IPS DF 6.9 (cell line): ENCODE data around the gene KRI1.
"Not testable (repeated sequence)": the region's sequence is repeated elsewhere in the genome, so short reads cannot be mapped to it uniquely, and the experiment has no call there.

Source experiments
- DNase-seq: peaks from one replicate; pipeline ENCODE4 v3.0.0-alpha.2; 2013; ENCODE audit warnings: low read depth, low spot score
- H3K27ac ChIP-seq: one replicate; pipeline ENCODE4 v1.5.1; 2013; ENCODE audit warnings: low read length, control low read depth
- H3K27me3 ChIP-seq: 2 replicates; pipeline ENCODE4 v1.6.1; 2013; ENCODE audit warnings: mild to moderate bottlenecking, low read length; ENCODE audit not compliant: control insufficient read depth, insufficient read depth
- H3K36me3 ChIP-seq: 2 replicates; pipeline ENCODE4 v1.6.1; 2013; ENCODE audit warnings: low read length; ENCODE audit not compliant: control insufficient read depth, insufficient read depth
- H3K4me1 ChIP-seq: 2 replicates; pipeline ENCODE4 v1.6.1; 2013; ENCODE audit warnings: low read length; ENCODE audit not compliant: control insufficient read depth, insufficient read depth
- H3K4me3 ChIP-seq: 2 replicates; pipeline ENCODE4 v1.5.1; 2013; ENCODE audit warnings: mild to moderate bottlenecking, low read length
- H3K9me3 ChIP-seq: 2 replicates; pipeline ENCODE4 v1.6.1; 2013; ENCODE audit warnings: low read length, inconsistent platforms; ENCODE audit not compliant: control insufficient read depth, insufficient read depth
- WGBS: extraction: QIAGEN DNeasy Blood & Tissue Kit; methylation state at CpG from one replicate; pipeline ENCODE4 v1.1.7; 2013; ENCODE audit warnings: mixed read lengths, missing lambda C conversion rate; ENCODE audit not compliant: insufficient read length, insufficient coverage; 5-methylcytosine and 5-hydroxymethylcytosine counted together

The KRI1 gene

DNA sequence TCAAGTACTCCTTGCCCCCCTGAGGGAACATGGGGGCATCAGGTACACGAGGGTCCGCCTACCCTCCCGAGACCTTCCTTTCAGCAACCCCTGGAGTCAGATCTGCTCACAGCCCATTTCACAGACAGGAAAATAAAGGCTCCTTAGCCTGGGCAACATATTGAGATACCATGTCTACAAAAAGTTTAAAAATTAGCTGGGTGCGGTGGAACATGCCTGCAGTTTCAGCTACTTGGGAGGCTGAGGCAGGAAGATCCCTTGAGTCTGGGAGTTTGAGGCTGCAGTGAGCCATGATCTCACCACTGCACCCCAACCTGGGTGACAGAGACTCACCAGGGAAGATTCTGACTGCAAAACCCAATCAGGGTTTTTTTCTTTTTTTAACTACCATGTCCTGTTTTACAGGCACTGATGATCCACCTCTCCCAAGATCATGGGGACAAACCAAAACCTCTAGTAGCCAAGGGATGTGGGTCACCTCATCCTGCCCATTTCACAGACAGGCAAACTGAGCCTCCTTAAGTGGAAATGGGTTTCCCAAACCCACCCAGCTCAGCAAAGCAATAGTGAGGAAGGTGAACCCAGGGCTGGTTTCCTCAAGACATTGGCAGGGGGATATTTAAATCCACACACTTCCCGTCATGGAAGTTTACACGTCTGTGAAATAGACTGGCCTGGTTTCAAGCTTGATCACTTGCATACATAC, 9.4 kb upstream of the KRI1 start:
- H3K36me3 ChIP-seq, result peaks cover 11% of the 10 kb centered on the region; the same call in 1 of the 2 replicates
- no CpG with 5 or more reads among the region's 6 CpGs for WGBS
- H3K27me3 ChIP-seq, result no peaks in the 10 kb centered on the region

DNA sequence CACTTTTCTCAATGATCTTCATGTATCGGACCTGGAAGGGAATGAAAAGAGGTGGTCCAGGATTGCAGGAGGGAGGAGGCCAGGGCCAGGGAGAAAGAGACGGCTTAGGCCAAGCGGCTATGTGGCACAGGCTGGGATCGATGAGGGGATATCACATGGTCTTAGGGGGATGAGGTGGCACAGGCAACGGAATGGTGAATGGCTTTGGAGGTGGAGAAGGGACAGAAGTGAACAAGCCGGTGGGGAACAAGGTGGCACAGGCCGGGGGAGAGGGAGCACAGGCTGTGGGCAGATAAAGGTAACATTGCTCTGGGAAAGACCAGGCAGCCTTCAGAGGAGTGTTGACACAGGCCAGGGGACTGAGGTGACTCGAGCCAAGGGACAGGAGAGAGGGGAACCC, 8.7 kb upstream of the KRI1 start:
- no peak overlapping the region for H3K27ac ChIP-seq

More for the DNA sequence above, 9.4 kb upstream of the KRI1 start:
- Histone ChIP-seq H3K4me3 (no peak overlapping the region), H3K9me3 (no peaks in the 10 kb centered on the region), H3K4me1 (no peaks in the 10 kb centered on the region), H3K27ac (no peak overlapping the region)
- no peak for DNase-seq

DNA sequence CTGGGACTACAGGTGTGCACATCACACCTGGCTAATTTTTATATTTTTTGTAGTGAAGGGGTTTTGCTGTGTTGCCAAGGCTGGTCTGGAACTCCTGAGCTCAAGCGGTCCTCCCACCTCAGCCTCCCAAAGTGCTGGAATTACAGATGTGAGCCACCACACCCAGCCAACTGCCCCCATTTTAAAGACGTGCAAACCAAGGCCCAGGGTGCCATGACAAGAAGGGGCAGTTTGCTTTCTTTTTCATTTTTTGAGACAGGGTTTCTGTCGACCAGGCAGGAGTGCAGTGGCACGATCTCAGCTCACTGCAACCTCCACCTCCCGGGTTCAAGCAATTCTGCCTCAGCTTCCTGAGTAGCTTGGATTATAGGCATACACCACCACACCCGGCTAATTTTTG, 8.0 kb upstream of the KRI1 start:
- H3K27ac ChIP-seq, H3K9me3 ChIP-seq, H3K4me3 ChIP-seq, H3K36me3 ChIP-seq, H3K27me3 ChIP-seq, DNase-seq, H3K4me1 ChIP-seq: not testable (repeated sequence)
- WGBS, result no CpG with 5 or more reads among the region's 6 CpGs

More for the DNA sequence above, 8.7 kb upstream of the KRI1 start:
- Histone ChIP-seq H3K36me3 (peaks cover 8% of the 10 kb centered on the region; the same call in 1 of the 2 replicates), H3K9me3 (no peaks in the 10 kb centered on the region), H3K4me3 (no peak overlapping the region), H3K27me3 (no peaks in the 10 kb centered on the region), H3K4me1 (no peaks in the 10 kb centered on the region)
- no CpG with 5 or more reads among the region's 8 CpGs for WGBS
- no peak for DNase-seq

DNA sequence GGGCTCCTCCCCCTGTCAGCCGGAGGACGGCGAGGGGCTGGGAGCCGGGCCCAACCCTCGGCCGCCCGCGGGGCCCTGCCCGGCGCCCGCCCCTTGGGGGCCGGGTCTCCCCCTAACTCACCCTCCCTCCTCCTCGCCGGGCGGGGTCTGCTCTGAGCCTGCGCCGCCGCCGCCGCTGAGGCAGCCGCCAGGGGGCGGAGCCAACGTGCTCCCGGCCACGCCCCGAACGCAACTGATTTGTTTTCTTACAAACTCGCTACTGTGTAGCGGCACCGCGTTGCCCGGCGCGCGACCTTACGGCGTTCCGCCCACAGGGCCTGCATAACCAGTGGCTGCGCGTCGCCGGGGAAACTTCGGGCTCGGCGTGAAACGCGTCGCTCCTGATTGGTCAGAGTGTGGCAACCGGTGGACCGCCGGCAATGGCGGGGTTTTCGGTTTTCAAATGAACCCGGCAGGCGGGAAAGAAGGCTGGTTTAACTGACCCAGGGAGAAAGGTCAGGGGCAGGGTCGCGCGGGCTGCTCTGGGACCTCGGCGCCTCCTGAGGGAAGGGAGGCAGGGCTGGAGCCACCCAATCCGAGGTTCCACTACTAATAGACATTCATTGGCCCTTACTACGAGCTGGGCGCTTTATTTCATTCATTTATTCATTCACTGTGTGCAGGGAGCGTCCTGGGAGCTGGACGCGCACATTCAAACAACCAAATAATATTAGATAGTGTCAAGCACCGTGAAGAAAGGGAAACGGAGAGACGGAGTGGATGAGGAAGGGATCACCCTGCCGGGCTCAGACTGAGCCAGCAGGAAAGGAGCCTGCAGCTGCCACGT, 3.2 kb upstream of the KRI1 start, which contains the start of gene CDKN2D:
Gene CDKN2D (minus strand): TSS at position 154 of the 826 bp plus-strand sequence. CDS start 326 bp downstream, outside the sequence.
- peak; percentile 99 for DNase-seq
- Histone ChIP-seq H3K36me3 (no peaks in the 10 kb centered on the region), H3K4me1 (0 out of 2 replicates have a peak, but pooled peaks cover 2% of the 10 kb centered on the region), H3K9me3 (no peaks in the 10 kb centered on the region), H3K27ac (no peak within 1 kb of the TSS), H3K4me3 (peak within 1 kb of the TSS; percentile 54; the same call in 1 of the 2 replicates), H3K27me3 (no peaks in the 10 kb centered on the region)
- no CpG with 5 or more reads among the region's 71 CpGs for WGBS

DNA sequence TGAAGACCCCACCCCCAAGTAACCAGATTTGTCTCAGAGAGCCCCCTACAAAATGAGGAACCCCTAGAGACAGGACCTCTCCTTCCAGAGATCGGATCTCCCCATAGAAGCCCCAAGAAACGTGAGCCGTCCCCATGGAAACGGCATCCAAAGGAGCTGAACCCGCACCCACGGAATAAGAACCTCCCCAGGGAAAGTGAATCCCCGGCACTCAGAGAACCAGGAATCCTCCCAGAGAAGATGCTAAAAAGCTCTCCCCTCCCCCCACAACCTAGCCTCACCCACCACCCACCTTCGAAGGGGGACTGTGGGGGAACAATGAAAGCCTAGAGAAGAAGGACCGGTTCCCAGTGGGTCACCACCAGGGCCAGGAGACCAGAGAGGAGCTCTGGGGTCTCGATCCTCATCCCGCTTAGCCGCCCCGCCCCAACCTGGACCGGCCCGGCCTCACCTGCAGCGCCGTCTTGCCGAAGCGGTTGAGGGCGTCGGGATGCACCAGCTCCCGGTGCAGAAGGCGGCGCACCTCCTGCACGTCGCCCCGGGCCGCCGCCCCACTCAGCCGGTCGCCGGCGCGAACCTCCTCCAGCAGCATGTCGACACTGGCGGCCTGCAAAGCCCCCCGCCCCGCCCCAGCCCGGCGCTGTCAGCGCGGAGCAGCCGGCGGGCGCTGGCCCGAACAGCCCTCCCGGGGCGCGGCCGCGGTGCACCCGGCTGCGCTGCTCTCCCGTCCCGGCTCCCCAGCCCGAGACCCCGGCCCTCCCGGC, 2.4 kb upstream of the KRI1 start:
- Histone ChIP-seq H3K4me1 (0 out of 2 replicates have a peak, but pooled peaks cover 2% of the 10 kb centered on the region), H3K27ac (no peak overlapping the region)
- DNase-seq, result no peak

DNA sequence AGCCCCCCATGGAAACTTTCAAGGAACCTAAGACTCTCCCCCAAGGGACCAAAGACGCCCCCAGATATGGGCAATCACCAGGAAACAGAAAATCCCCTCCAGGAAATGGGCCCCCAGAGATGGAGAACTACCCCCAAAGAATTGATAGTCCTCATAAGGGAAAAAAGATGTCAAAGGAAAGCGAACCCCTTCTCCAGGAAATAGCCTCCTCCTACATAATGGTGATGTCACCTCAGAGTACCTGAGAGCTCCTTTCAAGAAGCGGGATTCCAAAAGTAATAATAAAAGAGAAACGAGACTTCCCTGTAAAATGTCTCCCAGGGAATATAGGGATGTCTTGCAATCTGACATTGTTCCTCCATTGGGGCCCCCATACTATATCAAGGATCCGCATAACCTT, 1.8 kb upstream of the KRI1 start:
- H3K36me3 ChIP-seq, result no peaks in the 10 kb centered on the region
- no peaks in the 10 kb centered on the region for H3K9me3 ChIP-seq

More for the DNA sequence above, 2.4 kb upstream of the KRI1 start:
- peak overlapping the region; percentile 43; the same call in 1 of the 2 replicates for H3K4me3 ChIP-seq
- no peaks in the 10 kb centered on the region for H3K9me3 ChIP-seq
- no peaks in the 10 kb centered on the region for H3K27me3 ChIP-seq
- no peaks in the 10 kb centered on the region for H3K36me3 ChIP-seq
- no CpG with 5 or more reads among the region's 58 CpGs for WGBS

DNA sequence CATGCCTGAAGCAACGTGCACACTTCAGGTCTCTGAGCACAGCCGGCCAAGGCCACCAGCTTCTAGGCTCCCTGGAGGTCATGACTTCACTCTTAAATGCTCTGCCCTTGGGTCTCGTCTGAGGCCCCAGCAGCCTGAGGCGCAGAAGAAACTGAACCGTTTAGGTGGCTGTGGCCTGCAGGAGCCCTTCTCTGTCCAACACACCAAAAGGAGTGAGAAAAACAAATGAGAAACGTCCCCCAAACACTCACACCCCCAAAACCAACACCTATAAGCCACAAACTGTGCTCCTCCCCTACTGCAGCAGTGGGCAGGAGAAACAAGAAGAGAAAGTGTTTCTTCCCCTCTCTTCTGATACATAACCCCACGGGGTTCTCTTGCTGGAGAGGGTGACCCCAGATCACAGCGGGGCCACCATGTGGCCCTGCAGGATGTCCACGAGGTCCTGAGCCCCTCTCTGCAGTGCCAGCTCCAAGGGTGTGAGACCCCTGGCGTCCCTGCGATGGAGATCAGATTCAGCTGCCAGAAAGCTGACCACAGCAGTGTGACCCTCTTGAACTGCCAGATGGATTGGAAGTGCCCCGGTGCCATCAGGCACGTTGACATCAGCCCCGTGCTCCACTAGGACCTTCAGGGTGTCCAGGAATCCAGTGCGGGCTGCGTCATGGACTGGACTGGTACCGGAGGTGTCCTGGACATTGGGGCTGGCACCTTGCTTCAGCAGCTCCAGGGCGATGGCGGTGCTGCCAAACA, 1.0 kb upstream of the KRI1 start:
- H3K36me3 ChIP-seq, result no peaks in the 10 kb centered on the region
- H3K27me3 ChIP-seq, result no peaks in the 10 kb centered on the region
- no peak for DNase-seq
- no peaks in the 10 kb centered on the region for H3K9me3 ChIP-seq
- H3K27ac ChIP-seq, result no peak overlapping the region
- H3K4me3 ChIP-seq, result no peak overlapping the region
- H3K4me1 ChIP-seq, result 0 out of 2 replicates have a peak, but pooled peaks cover 2% of the 10 kb centered on the region
- WGBS, result no CpG with 5 or more reads among the region's 19 CpGs

More for the DNA sequence above, 1.8 kb upstream of the KRI1 start:
- H3K4me3 ChIP-seq, result no peak overlapping the region
- WGBS, result no CpG with 5 or more reads among the region's 5 CpGs
- H3K27ac ChIP-seq, result no peak overlapping the region
- H3K27me3 ChIP-seq, result no peaks in the 10 kb centered on the region
- no peak for DNase-seq
- H3K4me1 ChIP-seq, result 0 out of 2 replicates have a peak, but pooled peaks cover 2% of the 10 kb centered on the region

DNA sequence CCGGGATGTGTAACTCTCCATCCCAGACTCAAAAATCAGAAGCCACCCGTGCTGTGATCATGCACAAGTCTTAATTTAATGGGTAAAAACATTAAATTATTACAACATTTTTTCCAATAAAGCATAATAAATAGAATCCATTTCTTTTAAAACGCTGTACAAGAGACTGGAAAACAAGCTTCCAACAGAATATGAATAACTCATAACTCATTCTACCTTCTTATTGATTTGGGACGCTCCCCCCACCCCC, 523 bp upstream of the KRI1 start:
- no peaks in the 10 kb centered on the region for H3K36me3 ChIP-seq
- H3K27me3 ChIP-seq, result no peaks in the 10 kb centered on the region
- no peak overlapping the region; the same call in 1 of the 2 replicates for H3K4me3 ChIP-seq
- H3K9me3 ChIP-seq, result no peaks in the 10 kb centered on the region
- 0 out of 2 replicates have a peak, but pooled peaks cover 2% of the 10 kb centered on the region for H3K4me1 ChIP-seq
- DNase-seq, result no peak
- no CpG with 5 or more reads among the region's 4 CpGs for WGBS
- H3K27ac ChIP-seq, result no peak overlapping the region

DNA sequence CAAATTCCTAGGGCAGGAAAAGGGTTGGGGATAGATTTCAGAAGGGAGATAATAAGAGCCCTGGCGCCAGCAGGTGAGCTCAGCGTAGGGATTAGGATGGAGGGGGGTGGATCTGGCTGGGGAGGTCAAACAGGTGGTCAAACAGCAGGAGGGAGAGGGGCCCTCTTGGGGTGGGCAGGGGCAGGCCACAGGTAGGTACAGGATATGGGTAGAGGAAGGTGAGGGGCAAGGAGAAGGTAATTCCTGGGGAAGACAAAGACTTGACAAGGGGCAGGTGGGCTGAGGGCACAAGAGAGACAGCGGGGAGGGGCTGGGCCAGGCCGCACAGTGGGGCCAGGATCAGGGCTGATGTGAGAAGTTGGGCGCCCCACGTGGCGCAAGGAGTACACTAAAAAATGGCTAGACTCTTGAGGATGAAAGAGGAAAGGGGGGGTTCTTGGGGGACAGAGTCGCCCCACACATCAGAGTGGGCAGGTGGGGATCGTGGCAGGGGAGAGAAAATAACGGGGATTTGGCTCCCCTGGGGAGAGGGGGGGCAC, 713 bp downstream of the KRI1 start:
- H3K4me3 ChIP-seq, result peak overlapping the region; percentile 99
- H3K36me3 ChIP-seq, result peaks cover 7% of the 10 kb centered on the region
- no peaks in the 10 kb centered on the region for H3K27me3 ChIP-seq
- no peak overlapping the region for H3K27ac ChIP-seq
- no peaks in the 10 kb centered on the region for H3K9me3 ChIP-seq
- WGBS, result no CpG with 5 or more reads among the region's 10 CpGs
- H3K4me1 ChIP-seq, result 0 out of 2 replicates have a peak, but pooled peaks cover 2% of the 10 kb centered on the region
- DNase-seq, result no peak
